Loucy (cell line): ENCODE measurements around the gene ITGA11.

ENCODE experiments used
- H2AFZ ChIP-seq: fragments of 200-600 bp; sonication (generic); 2 replicates; pipeline ENCODE4 v1.6.0; 2016; ENCODE audit warnings: antibody characterized with exemption, mild to moderate bottlenecking, low read length, moderate library complexity
- H3F3A ChIP-seq: fragments of 200-600 bp; 2 replicates; pipeline ENCODE4 v1.6.0; 2016; ENCODE audit warnings: antibody characterized with exemption, low read depth, mild to moderate bottlenecking
- H3K27me3 ChIP-seq: fragments of 200-600 bp; sonication (generic); 2 replicates; pipeline ENCODE4 v1.6.1; 2014; ENCODE audit warnings: low read length, mild to moderate bottlenecking; ENCODE audit not compliant: insufficient read depth, poor library complexity, severe bottlenecking
- H3K36me3 ChIP-seq: fragments of 200-600 bp; sonication (generic); 2 replicates; pipeline ENCODE4 v1.6.1; 2016; ENCODE audit warnings: low read length; ENCODE audit not compliant: insufficient read depth
- H3K4me1 ChIP-seq: fragments of 200-600 bp; sonication (generic); 2 replicates; pipeline ENCODE4 v1.5.1; 2014; ENCODE audit warnings: low read length, mild to moderate bottlenecking; ENCODE audit not compliant: insufficient read depth, poor library complexity, severe bottlenecking
- H3K4me2 ChIP-seq: fragments of 200-600 bp; sonication (generic); 2 replicates; pipeline ENCODE4 v1.6.0; 2014; ENCODE audit warnings: antibody characterized with exemption, low read length, low read depth, mild to moderate bottlenecking; ENCODE audit not compliant: poor library complexity, severe bottlenecking
- H3K4me3 ChIP-seq: fragments of 200-600 bp; sonication (generic); 2 replicates; pipeline ENCODE4 v1.5.1; 2014; ENCODE audit warnings: low read length, mild to moderate bottlenecking, mixed read lengths; ENCODE audit not compliant: poor library complexity, severe bottlenecking
- H3K79me2 ChIP-seq: fragments of 200-600 bp; sonication (generic); 2 replicates; pipeline ENCODE4 v1.6.1; 2014; ENCODE audit warnings: low read length; ENCODE audit not compliant: insufficient read depth
- H3K9ac ChIP-seq: fragments of 200-600 bp; sonication (generic); 2 replicates; pipeline ENCODE4 v1.6.0; 2014; ENCODE audit warnings: mild to moderate bottlenecking, low read depth, low read length, moderate library complexity; ENCODE audit not compliant: poor library complexity, severe bottlenecking
- H3K9me2 ChIP-seq: fragments of 200-600 bp; sonication (generic); replicated peaks from 2 replicates; pipeline ENCODE4 v1.6.1; 2016; ENCODE audit warnings: low read depth, low read length, mixed read lengths
- H3K9me3 ChIP-seq: fragments of 200-600 bp; sonication (generic); 2 replicates; pipeline ENCODE4 v1.6.1; 2014; ENCODE audit warnings: mild to moderate bottlenecking, antibody characterized with exemption, low read length, low read depth; ENCODE audit not compliant: insufficient read depth
- H4K20me1 ChIP-seq: fragments of 200-600 bp; sonication (generic); 2 replicates; pipeline ENCODE4 v1.6.0; 2014; ENCODE audit warnings: antibody characterized with exemption, low read length, mild to moderate bottlenecking; ENCODE audit not compliant: insufficient read depth, poor library complexity, severe bottlenecking
- EZH2phosphoT487 ChIP-seq: fragments of 200-600 bp; IDR thresholded peaks from 2 replicates; pipeline ENCODE4 v1.6.1; 2018; ENCODE audit warnings: antibody characterized with exemption, mild to moderate bottlenecking, moderate library complexity, borderline replicate concordance
- TF ChIP-seq, protein P1 (sequence below): fragments of 200-600 bp; sonication (generic); conservative IDR thresholded peaks from 2 replicates; pipeline ENCODE4 v1.5.1; 2014; ENCODE audit warnings: mild to moderate bottlenecking, antibody characterized with exemption, low read length

Gene ITGA11

GRCh38 chr15:68419301-68420175 is 12.4 kb downstream of the ITGA11 start:
- no peak overlapping the region for H3K4me3 ChIP-seq
- H3K36me3 ChIP-seq = no peaks in the 10 kb centered on the region
- no peaks in the 10 kb centered on the region for H3K27me3 ChIP-seq
- H3K4me1 ChIP-seq = no peaks in the 10 kb centered on the region
- no peak overlapping the region for H3K9ac ChIP-seq
- no peaks in the 10 kb centered on the region for H3F3A ChIP-seq
- H2AFZ ChIP-seq = no peak overlapping the region
- no peak overlapping the region for H3K4me2 ChIP-seq
- TF ChIP-seq, protein P1, sequence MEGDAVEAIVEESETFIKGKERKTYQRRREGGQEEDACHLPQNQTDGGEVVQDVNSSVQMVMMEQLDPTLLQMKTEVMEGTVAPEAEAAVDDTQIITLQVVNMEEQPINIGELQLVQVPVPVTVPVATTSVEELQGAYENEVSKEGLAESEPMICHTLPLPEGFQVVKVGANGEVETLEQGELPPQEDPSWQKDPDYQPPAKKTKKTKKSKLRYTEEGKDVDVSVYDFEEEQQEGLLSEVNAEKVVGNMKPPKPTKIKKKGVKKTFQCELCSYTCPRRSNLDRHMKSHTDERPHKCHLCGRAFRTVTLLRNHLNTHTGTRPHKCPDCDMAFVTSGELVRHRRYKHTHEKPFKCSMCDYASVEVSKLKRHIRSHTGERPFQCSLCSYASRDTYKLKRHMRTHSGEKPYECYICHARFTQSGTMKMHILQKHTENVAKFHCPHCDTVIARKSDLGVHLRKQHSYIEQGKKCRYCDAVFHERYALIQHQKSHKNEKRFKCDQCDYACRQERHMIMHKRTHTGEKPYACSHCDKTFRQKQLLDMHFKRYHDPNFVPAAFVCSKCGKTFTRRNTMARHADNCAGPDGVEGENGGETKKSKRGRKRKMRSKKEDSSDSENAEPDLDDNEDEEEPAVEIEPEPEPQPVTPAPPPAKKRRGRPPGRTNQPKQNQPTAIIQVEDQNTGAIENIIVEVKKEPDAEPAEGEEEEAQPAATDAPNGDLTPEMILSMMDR = no peak
- no peak for TF ChIP-seq EZH2phosphoT487
- H4K20me1 ChIP-seq = no peaks in the 10 kb centered on the region
- H3K79me2 ChIP-seq = no peaks in the 10 kb centered on the region
- H3K9me3 ChIP-seq = no peaks in the 10 kb centered on the region
- H3K9me2 ChIP-seq = no peaks in the 10 kb centered on the region

DNA sequence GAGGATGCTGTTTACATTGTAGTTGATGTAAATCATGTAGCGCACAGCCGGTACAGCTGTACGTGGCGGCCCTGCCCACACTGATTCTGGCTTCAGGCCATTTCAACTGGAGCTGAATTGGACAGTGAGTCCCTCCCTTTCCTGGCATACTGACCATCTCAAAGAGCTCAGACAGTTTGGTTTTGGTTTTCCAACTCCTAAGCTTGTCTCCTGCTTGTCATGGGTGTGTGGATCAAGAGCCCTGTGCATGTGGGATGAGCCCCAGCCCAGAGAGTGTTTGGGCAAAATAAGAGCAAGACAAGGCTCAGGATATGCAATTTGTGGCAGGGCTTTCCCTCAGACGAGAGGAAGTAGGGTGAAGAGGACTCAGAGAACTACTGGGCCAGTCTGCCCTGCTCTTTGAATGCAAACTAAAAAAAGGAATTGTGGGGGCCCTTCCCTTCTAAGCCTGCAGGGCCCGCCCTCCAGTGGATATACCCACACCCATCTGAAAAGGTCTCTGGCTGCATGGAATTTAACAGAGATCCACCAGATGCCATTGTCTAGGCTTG is 13.3 kb downstream of the ITGA11 start:
- H3K4me2 ChIP-seq = no peak overlapping the region
- TF ChIP-seq EZH2phosphoT487 = no peak
- TF ChIP-seq, protein P1 = no peak
- H3K4me1 ChIP-seq = no peaks in the 10 kb centered on the region

DNA sequence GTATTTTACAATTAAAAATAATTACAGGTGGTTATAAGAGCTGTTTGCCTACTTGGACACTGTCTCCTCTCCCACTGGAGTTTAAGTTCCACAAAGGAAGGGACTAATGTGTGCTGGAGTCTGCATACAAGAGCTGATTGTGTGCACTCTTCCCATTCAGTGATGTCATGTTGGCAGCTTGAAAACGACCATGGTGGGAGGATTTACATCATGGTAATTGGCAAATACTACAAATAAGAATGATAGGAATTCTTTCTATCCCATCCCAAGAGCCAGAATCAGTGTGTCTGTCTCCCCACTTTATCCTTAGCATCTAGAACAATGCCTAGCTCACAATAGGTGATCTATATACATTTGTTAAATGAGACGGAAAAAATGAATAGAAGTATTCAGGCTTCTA is 14.1 kb downstream of the ITGA11 start:
- no peaks in the 10 kb centered on the region for H3K27me3 ChIP-seq
- H3K9me3 ChIP-seq = no peaks in the 10 kb centered on the region
- H3K4me1 ChIP-seq = no peaks in the 10 kb centered on the region
- TF ChIP-seq, protein P1 = no peak
- no peak for TF ChIP-seq EZH2phosphoT487
- no peak overlapping the region for H2AFZ ChIP-seq
- H3K4me2 ChIP-seq = no peak overlapping the region
- H3F3A ChIP-seq = no peaks in the 10 kb centered on the region
- no peak overlapping the region for H3K4me3 ChIP-seq
- no peaks in the 10 kb centered on the region for H4K20me1 ChIP-seq
- H3K79me2 ChIP-seq = no peaks in the 10 kb centered on the region
- H3K9me2 ChIP-seq = no peaks in the 10 kb centered on the region
- H3K9ac ChIP-seq = no peak overlapping the region
- no peaks in the 10 kb centered on the region for H3K36me3 ChIP-seq

More for the DNA sequence above, 13.3 kb downstream of the ITGA11 start:
- Histone ChIP-seq H3K27me3 (no peaks in the 10 kb centered on the region), H3K9me3 (no peaks in the 10 kb centered on the region), H4K20me1 (no peaks in the 10 kb centered on the region), H2AFZ (0 out of 2 replicates have a peak overlapping the region, but pooled peaks have one; percentile 0), H3F3A (no peaks in the 10 kb centered on the region), H3K79me2 (no peaks in the 10 kb centered on the region), H3K9me2 (no peaks in the 10 kb centered on the region), H3K4me3 (no peak overlapping the region), H3K9ac (no peak overlapping the region), H3K36me3 (no peaks in the 10 kb centered on the region)
